Measurements from ENCODE around the gene SUSD3.
"Not testable (repeated sequence)": the region's sequence is repeated elsewhere in the genome, so short reads cannot be mapped to it uniquely, and the experiment has no call there.

SUSD3 gene

GRCh38 chr9:93058355-93059010 lies at the start of gene SUSD3:
Gene SUSD3, plus strand, starts transcription at chr9:93058701. Its CDS starts 42 bp downstream, at chr9:93058743.
- peak in 1 of 2 experiments; percentile 56 for DNase-seq

DNA sequence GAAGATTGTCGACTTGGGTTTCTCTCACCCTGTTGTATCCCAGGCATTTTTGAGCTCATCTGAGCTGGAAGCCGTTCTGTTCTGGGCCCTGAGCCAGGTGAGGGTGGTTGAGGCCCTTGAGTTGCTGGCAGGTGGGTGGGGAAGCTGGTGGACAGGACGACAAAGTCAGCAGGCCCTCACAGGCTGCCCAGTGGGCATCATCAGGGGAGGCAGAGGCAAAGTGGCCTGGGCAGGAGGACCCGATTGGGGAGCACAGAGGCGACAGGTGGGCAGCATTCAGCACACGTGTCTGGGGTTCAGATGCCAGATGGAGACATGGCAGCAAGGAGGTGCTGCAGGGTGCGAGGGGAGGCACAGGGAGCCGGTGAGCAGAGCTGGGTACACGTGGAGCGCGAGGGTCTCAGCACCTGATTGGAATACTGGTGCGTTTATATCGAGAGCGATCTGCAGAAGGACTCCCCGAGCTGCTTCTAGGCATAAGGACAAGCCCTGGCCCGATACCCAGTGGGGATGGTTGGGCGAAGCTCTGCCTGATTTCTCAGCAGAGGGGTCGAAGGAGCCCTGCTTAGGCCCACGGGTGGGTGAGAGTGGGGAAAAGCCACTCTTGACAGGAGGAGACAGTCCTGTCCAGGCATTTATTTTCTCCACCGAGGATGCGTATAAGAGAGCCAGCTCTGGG lies 49.0 kb upstream of the SUSD3 start:
- DNase-seq: no peak

DNA sequence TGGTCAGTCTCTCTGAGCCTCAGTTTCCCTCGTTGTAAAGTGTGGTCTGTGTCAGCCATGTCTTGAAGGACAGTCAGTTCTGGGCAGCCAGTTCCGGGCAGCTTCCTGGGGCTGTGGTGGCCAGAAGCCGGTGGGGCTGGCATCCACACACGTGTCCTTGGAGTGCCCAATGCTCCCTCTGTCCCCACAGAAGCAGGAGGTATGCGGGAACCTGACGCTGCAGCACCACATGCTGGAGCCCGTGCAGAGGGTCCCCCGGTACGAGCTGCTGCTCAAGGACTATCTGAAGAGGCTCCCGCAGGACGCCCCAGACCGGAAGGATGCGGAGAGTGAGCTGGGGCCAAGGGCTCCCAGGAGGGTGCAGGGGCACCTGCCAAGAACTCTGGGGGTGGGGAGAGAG lies 48.4 kb upstream of the SUSD3 start:
- no peak for DNase-seq

- DNase-seq: no peak
Measured at GRCh38 chr9:93010704-93011103, 47.8 kb upstream of the SUSD3 start.

- DNase-seq: no peak
Measured at GRCh38 chr9:93011114-93011513, 47.4 kb upstream of the SUSD3 start.

GRCh38 chr9:93012963-93013855 lies 45.3 kb upstream of the SUSD3 start:
- DNase-seq: no peak

DNA sequence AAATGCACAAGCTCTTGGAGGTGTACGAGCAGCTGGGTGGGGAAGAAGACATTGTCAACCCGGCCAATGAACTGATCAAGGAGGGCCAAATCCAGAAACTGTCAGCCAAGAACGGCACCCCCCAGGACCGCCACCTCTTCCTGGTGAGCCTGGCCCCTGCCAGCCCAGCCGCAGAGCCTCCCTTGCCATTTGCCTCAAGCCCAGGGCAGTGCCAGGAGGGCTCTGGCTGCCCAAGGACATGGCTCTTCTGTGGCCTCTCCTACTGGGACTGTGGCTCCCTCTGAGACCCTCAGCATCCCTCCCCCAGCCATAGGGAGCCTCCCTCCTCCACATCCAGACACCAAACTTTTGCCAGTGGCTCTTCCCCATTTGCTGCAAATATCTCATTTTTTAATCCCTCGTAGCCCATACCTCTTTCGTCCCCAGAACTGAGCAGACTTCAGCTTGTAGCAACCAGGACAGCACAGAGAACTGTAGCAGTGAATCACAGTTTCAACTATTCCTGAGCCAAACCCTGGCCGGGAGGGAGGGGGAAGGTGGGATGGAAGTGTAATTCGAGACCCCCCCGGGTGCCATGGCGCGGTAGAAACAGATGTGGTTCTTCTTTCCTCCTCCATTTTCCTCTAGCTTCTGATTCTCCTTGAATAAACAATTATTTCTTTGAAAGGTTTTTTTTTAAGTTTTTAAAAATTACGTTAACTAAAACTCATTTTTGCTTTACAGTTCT lies 44.5 kb upstream of the SUSD3 start:
- DNase-seq: no peak

DNA sequence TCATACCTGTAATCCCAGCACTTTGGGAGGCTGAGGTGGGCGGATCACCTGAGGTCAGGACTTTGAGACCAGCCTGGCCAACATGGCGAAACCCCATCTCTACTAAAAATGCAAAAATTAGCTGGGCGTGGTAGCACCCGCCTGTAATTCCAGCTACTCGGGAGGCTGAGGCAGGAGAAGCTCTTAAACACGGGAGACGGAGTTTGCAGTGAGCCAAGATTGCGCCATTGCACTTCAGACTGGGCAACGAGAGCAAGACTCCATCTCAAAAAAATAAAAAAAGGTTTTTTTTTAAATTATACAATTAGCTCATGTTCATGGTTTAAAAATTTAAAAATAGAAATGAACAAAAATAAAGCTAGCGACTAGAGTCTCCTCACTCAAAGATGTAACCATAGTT lies 43.3 kb upstream of the SUSD3 start:
- not testable (repeated sequence) for DNase-seq

DNA sequence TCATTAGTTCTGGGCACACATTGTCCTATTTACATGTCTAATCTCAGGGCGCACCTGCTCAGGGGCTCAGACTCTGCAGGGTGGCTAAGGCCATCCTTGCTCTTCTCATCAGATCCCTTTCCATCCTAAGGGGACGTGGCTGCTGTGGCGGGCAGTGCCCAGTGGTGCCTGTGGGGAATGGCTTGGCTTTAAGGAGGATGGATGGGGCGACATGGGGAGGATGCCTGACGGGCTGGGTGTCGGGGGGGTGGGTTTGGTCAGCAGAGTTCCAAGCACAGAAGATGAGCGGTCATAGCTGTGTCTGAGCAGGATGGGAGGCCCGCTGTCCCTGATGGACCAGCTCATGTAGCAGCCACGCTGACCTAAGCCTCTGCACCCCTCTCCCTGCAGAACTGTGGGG lies 40.9 kb upstream of the SUSD3 start:
- DNase-seq: no peak

DNA sequence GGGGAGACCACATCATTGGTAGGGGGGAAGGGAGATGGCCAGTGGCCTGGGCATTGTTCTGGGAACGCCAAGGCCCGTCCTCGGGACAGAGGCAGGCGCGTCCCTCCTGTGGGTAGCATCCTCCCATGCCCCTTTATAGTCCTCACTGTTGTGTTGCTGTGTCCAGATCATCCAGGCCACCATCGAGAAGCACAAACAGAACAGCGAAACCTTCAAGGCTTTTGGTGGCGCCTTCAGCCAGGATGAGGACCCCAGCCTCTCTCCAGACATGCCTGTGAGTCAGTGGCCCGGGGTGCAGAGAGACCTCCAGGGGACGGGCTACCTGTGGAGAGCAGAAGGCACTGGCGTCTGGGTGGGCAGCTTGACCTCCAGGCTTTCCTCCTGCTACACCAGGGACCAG lies 38.4 kb upstream of the SUSD3 start:
- DNase-seq: no peak

- DNase-seq: no peak
Measured at GRCh38 chr9:93020771-93021670, 37.5 kb upstream of the SUSD3 start.

GRCh38 chr9:93022066-93022465 lies 36.4 kb upstream of the SUSD3 start:
- no peak for DNase-seq

- DNase-seq: no peak
Measured at GRCh38 chr9:93022721-93023520, 35.6 kb upstream of the SUSD3 start.

GRCh38 chr9:93023521-93023815 lies 35.0 kb upstream of the SUSD3 start:
- DNase-seq: no peak

DNA sequence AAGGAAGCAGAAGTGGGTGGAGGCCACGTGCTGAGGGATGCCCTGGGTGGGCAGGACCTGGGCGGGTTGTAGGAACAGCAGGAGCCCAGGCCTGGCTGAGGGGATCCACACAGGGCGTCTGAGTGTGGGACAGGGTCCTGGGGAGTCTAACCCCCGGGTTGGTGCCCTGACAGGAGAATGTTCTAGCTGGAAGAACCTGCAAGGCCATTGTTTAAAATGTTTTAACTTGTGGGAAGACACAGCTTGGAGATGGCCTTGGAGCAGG lies 33.9 kb upstream of the SUSD3 start:
- no peak for DNase-seq

- no peak for DNase-seq
Measured at GRCh38 chr9:93024986-93025630, 33.4 kb upstream of the SUSD3 start.

- no peak for DNase-seq
Measured at GRCh38 chr9:93025736-93026135, 32.8 kb upstream of the SUSD3 start.

- DNase-seq: no peak
Measured at GRCh38 chr9:93026640-93027039, 31.9 kb upstream of the SUSD3 start.

DNA sequence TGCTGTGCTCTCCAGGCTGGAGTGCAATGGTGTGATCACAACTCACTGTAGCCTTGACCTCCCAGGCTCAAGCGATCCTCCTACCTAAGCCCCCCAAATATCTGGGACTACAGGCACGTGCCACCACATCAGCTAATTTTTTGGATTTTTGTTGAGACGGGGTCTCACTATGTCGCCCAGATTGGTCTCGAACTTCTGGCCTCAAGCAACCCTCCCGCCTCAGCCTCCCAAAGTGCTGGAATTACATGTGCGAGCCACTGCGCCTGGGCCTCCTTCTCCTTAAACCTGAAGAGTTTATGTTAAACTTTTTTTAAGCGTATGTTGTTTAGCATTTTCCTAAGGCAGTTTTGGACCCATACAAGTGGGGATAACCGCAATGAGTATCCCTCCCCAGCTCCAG lies 30.8 kb upstream of the SUSD3 start:
- no peak for DNase-seq

DNA sequence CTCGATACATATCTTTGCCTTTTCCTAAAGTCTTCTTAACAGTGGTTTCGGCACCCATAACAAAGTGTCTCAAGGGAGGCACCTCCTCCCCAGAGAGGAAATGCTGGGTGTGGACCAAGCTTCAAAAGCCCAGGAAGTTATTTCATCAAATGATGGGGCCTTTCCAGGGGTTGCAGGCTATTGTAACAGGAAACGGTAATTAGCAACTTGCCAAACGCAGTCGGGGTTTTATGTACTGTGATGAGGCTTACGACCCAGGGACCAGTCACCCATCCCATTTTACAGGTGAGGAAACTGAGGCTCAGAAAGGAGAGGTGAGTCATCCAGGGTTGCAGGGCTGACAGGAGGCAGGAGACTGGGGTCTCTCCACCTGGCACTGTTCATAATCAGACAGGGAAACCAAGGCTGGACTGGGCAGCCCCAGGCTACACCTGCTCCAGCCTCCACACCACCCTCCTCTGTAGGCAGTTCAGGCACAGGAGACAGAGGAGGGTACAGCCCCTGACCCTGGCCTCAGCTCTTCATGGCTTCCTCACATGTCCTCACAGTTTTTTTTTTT lies 30.0 kb upstream of the SUSD3 start:
- DNase-seq: no peak

Data from NCI-H526 (cell line).